GM12878 (cell line): Measurements from ENCODE around the gene PDIA3. TPM values are rescaled to one million over a fixed set of nuclear protein-coding genes. Genes with fewer than 3 reads are reported as not detected.
A peak's percentile ranks its signal among the peaks of the same experiment; 100 is the strongest.

ENCODE experiments used
- ATAC-seq: fragments of 200-7000 bp; cut with Tn5 transposase; 3 replicates; pipeline ENCODE4 v1.9.1; 2020; ENCODE audit warnings: mild to moderate bottlenecking, moderate library complexity
- BruUV-seq: library from RNA; stranded (reverse); fragments of 400-500 nt; replicated peaks from 2 replicates; lab custom pipeline; 2021; lab: Mats Ljungman, UMichigan
- CTCF ChIA-PET: fragments of 300-600 bp; sonication (Branson Sonifier 250); formaldehyde crosslinking; extraction: SDS; loops from one replicate; lab custom pipeline; 2021; ENCODE audit warnings: inconsistent platforms; lab: Yijun Ruan, JAX
- POLR2A ChIA-PET: fragments of 350-600 bp; formaldehyde crosslinking; extraction: SDS; loops from one replicate; lab custom pipeline; 2021; ENCODE audit warnings: inconsistent platforms; lab: Charles Lee
- RAD21 ChIA-PET: fragments of 300-600 bp; sonication (Branson Sonifier 250); formaldehyde crosslinking; loops from one replicate; lab custom pipeline; 2023; ENCODE audit warnings: antibody characterized with exemption; ENCODE audit not compliant: unreplicated experiment; lab: Charles Lee
- SMC1A ChIA-PET: fragments of 300-600 bp; sonication (Branson Sonifier 250); formaldehyde crosslinking; loops from one replicate; lab custom pipeline; 2023; ENCODE audit not compliant: unreplicated experiment, uncharacterized antibody; lab: Charles Lee
- DNase-seq: peaks from one replicate; pipeline ENCODE4 v3.0.0-alpha.2; 2011; ENCODE audit warnings: low read depth, low spot score
- FAIRE-seq: peaks from 3 replicates; lab custom pipeline; 2011; peaks lifted over from hg19 to GRCh38; lab: Jason Lieb, UNC
- H2AFZ ChIP-seq: 2 replicates; pipeline ENCODE4 v1.6.0; 2011; ENCODE audit warnings: low read depth, low read length, control low read depth; ENCODE audit not compliant: control insufficient read depth
- H3K27ac ChIP-seq: 2 replicates; pipeline ENCODE4 v1.5.1; 2011; ENCODE audit warnings: control low read depth; ENCODE audit not compliant: control insufficient read depth, insufficient read depth
- H3K27me3 ChIP-seq, 2 experiments: replicated peaks in 1 of 2; 2 replicates each; pipeline versions ENCODE4 v1.6.0 to v1.6.1; 2011; ENCODE audit warnings: low read length in 1 of 2; ENCODE audit not compliant: control insufficient read depth in 2 of 2, insufficient read depth in 2 of 2
- H3K36me3 ChIP-seq, 2 experiments: 2 replicates each; pipeline ENCODE4 v1.5.1; 2011; ENCODE audit warnings: low read length in 1 of 2; ENCODE audit not compliant: control insufficient read depth in 2 of 2, insufficient read depth in 2 of 2
- H3K4me1 ChIP-seq: 2 replicates; pipeline ENCODE4 v1.6.1; 2011; ENCODE audit warnings: mild to moderate bottlenecking, low read length, moderate library complexity, mixed read lengths; ENCODE audit not compliant: control insufficient read depth, insufficient read depth
- H3K4me2 ChIP-seq: 2 replicates; pipeline ENCODE4 v1.6.0; 2011; ENCODE audit warnings: control low read depth; ENCODE audit not compliant: control insufficient read depth, insufficient read depth
- H3K4me3 ChIP-seq: fragments of 200-600 bp; sonication (generic); 2 replicates; pipeline ENCODE4 v1.5.1; 2016
- H3K79me2 ChIP-seq: 2 replicates; pipeline ENCODE4 v1.6.0; 2011; ENCODE audit warnings: low read length; ENCODE audit not compliant: control insufficient read depth, insufficient read depth
- H3K9ac ChIP-seq: 2 replicates; pipeline ENCODE4 v1.8.0; 2011; ENCODE audit warnings: low read length, control low read depth, mixed read lengths; ENCODE audit not compliant: control insufficient read depth, insufficient read depth
- H3K9me3 ChIP-seq: replicated peaks from 3 replicates; pipeline ENCODE4 v1.5.1; 2011; ENCODE audit warnings: mild to moderate bottlenecking, low read length; ENCODE audit not compliant: control insufficient read depth, insufficient read depth
- H4K20me1 ChIP-seq: 2 replicates; pipeline ENCODE4 v1.6.0; 2011; ENCODE audit not compliant: control insufficient read depth, insufficient read depth
- BCL11A ChIP-seq: IDR thresholded peaks from 2 replicates; pipeline ENCODE4 v1.6.1; 2011; ENCODE audit warnings: low read depth, low read length
- CREM ChIP-seq: IDR thresholded peaks from 2 replicates; pipeline ENCODE4 v1.6.1; 2014; ENCODE audit warnings: antibody characterized with exemption, low read depth
- DPF2 ChIP-seq: fragments of 450-650 bp; IDR thresholded peaks from 2 replicates; pipeline ENCODE4 v1.6.1; 2017; ENCODE audit warnings: mild to moderate bottlenecking
- EED ChIP-seq: sonication (generic); IDR thresholded peaks from 2 replicates; pipeline ENCODE4 v1.6.1; 2016; ENCODE audit warnings: antibody characterized with exemption, low read depth
- MEF2B ChIP-seq: fragments of 450-650 bp; IDR thresholded peaks from 2 replicates; pipeline ENCODE4 v1.6.1; 2018; ENCODE audit warnings: mild to moderate bottlenecking, moderate library complexity; ENCODE audit not compliant: partially characterized antibody, poor library complexity, severe bottlenecking
- NR2F1 ChIP-seq: fragments of 450-650 bp; conservative IDR thresholded peaks from 2 replicates; pipeline ENCODE4 v1.6.1; 2017; ENCODE audit warnings: mild to moderate bottlenecking
- POLR2A ChIP-seq: IDR thresholded peaks from 2 replicates; pipeline ENCODE4 v1.6.1; 2011; ENCODE audit warnings: low read depth, mild to moderate bottlenecking, low read length
- RAD21 ChIP-seq: IDR thresholded peaks from 2 replicates; pipeline ENCODE4 v1.6.1; 2011; ENCODE audit warnings: mild to moderate bottlenecking, low read depth, low read length, moderate library complexity; ENCODE audit not compliant: insufficient read depth
- SIN3A ChIP-seq: IDR thresholded peaks from 2 replicates; pipeline ENCODE4 v1.6.1; 2012; ENCODE audit warnings: low read depth, low read length, improper control_type of control experiment
- TAF1 ChIP-seq: IDR thresholded peaks from 2 replicates; pipeline ENCODE4 v1.6.1; 2011; ENCODE audit warnings: mild to moderate bottlenecking, low read depth, low read length, borderline replicate concordance
- TCF3 ChIP-seq: IDR thresholded peaks from 2 replicates; pipeline ENCODE4 v1.6.1; 2012; ENCODE audit warnings: low read depth, mild to moderate bottlenecking, low read length, borderline replicate concordance; ENCODE audit not compliant: insufficient read depth
- ZNF274 ChIP-seq: IDR thresholded peaks from one replicate; pipeline ENCODE4 v1.8.0; 2011; ENCODE audit not compliant: insufficient read length, insufficient read depth
- WGBS: methylation state at CpG from one replicate; pipeline ENCODE4 v1.1.6; 2016; ENCODE audit warnings: low lambda C conversion rate; ENCODE audit not compliant: insufficient replicate concordance, insufficient coverage; ENCODE audit errors: missing lambda C conversion rate; 5-methylcytosine and 5-hydroxymethylcytosine counted together
- in situ Hi-C: fragments of 300-500 bp; cut with MboI; formaldehyde crosslinking; loops from 9 replicates; pipeline ENCODE4 v1.14.3; 2018; ENCODE audit warnings: mixed read lengths
- intact Hi-C: fragments of 100-400 bp; cut with micrococcal nuclease; formaldehyde crosslinking; loops from one replicate; pipeline ENCODE4 v1.14.2; 2022; ENCODE audit not compliant: unreplicated experiment
- polyA plus RNA-seq, 11 experiments: library from polyadenylated mRNA; depleted of rRNA in 4 of 11; unstranded in 6 of 11; stranded (reverse) in 5 of 11; fragments of >200 nt; fragmentation: Nextera tagmentation in 4 of 11; fragmentation: Illumina TruSeq in 1 of 11; extraction: Ambion mirVana in 4 of 11; extraction: Trizol in 1 of 11; gene quantifications; 1 replicate in 1 of 11; 2 replicates in 10 of 11; pipeline versions ENCODE4 v1.2.1 to v1.2.3, GENCODE V29; 2011 to 2016; ENCODE audit warnings: inconsistent platforms in 2 of 11, missing spikeins in 2 of 11, low read depth in 1 of 11
- total RNA-seq, 4 experiments: library from RNA; depleted of rRNA in 3 of 4; stranded (reverse); fragments of >200 nt in 3 of 4; fragmentation: Illumina TruSeq in 1 of 4; extraction: Trizol in 1 of 4; gene quantifications; 2 replicates each; pipeline versions ENCODE4 v1.2.1 to v1.2.3, GENCODE V29; 2013 to 2021
- TF ChIP-seq, protein P1 (sequence below), 3 experiments: IDR thresholded peaks in 2 of 3; conservative IDR thresholded peaks in 1 of 3; 2 replicates each; pipeline ENCODE4 v1.5.1; 2011; ENCODE audit warnings: low read depth in 3 of 3, low read length in 3 of 3, mild to moderate bottlenecking in 3 of 3, control low read depth in 2 of 3, moderate library complexity in 2 of 3, inconsistent platforms in 1 of 3, mixed read lengths in 1 of 3; ENCODE audit not compliant: control insufficient read depth in 2 of 3, insufficient read depth in 1 of 3; ENCODE audit errors: extremely low read depth in 1 of 3
- TF ChIP-seq, protein P2 (sequence below): fragments of 450-650 bp; formaldehyde crosslinking; IDR thresholded peaks from 2 replicates; pipeline ENCODE4 v1.4.0; 2022; ENCODE audit warnings: mild to moderate bottlenecking, moderate library complexity
- TF ChIP-seq, protein P3 (sequence below): IDR thresholded peaks from 2 replicates; pipeline ENCODE4 v1.6.1; 2011; ENCODE audit warnings: low read depth, mild to moderate bottlenecking, low read length, moderate library complexity, borderline replicate concordance; ENCODE audit errors: extremely low read depth

Gene PDIA3
- total and polyA plus RNA-seq, 10 of the 15 experiments (the other 5 are each of a cell fraction or from before 2014, with no cell fraction given) = 18.2 to 716 (median 181) TPM

DNA sequence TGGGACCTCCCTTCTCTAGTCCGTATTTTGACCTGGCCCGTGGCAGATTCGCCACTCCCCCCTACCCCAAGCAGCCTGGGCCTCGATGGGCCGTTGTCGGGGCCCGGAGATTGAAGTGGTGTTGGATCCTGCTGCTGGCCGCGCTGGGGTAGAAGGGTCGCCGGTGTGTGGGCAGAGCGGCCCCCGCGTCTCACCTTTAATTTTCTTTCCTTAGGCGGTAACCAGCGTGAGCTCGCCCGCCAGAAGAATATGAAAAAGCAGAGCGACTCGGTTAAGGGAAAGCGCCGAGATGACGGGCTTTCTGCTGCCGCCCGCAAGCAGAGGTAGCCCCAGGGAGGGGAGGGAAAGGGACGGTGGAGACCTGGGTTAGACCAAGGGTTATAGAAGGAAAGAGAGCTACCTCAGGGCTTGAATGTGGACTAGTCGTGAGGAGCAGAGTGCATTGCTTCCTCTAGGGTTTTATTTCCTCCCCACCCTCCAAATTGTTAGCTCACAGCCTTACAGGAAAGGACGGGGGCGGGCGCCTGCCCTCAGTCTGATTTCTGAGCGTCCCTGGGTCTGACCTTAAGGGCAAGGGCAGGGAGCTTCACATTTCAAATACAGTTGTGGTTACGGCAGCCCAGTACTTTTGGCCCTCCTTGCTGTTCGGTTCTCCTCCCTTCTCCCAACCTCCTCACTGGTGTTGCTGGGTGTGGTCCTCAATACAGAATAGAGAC is 46.7 kb downstream of the PDIA3 start (continued):
- TF ChIP-seq, protein P1, sequence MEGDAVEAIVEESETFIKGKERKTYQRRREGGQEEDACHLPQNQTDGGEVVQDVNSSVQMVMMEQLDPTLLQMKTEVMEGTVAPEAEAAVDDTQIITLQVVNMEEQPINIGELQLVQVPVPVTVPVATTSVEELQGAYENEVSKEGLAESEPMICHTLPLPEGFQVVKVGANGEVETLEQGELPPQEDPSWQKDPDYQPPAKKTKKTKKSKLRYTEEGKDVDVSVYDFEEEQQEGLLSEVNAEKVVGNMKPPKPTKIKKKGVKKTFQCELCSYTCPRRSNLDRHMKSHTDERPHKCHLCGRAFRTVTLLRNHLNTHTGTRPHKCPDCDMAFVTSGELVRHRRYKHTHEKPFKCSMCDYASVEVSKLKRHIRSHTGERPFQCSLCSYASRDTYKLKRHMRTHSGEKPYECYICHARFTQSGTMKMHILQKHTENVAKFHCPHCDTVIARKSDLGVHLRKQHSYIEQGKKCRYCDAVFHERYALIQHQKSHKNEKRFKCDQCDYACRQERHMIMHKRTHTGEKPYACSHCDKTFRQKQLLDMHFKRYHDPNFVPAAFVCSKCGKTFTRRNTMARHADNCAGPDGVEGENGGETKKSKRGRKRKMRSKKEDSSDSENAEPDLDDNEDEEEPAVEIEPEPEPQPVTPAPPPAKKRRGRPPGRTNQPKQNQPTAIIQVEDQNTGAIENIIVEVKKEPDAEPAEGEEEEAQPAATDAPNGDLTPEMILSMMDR (IDR thresholded peaks at IDR 0.05 in 2 of 3, conservative IDR thresholded peaks at IDR 0.05 in 1 of 3; ENCODE audit: control insufficient read depth in 2 of 3, extremely low read depth in 1 of 3, insufficient read depth in 1 of 3, low read depth in 3 of 3, low read length in 3 of 3) = no peak
- TF ChIP-seq MEF2B (no peak), NR2F1 (0 out of 2 replicates have a peak, but pooled peaks have one; percentile 13), DPF2 (0 out of 2 replicates have a peak, but pooled peaks have one; percentile 8), TAF1 (0 out of 2 replicates have a peak, but pooled peaks have one; percentile 6)

DNA sequence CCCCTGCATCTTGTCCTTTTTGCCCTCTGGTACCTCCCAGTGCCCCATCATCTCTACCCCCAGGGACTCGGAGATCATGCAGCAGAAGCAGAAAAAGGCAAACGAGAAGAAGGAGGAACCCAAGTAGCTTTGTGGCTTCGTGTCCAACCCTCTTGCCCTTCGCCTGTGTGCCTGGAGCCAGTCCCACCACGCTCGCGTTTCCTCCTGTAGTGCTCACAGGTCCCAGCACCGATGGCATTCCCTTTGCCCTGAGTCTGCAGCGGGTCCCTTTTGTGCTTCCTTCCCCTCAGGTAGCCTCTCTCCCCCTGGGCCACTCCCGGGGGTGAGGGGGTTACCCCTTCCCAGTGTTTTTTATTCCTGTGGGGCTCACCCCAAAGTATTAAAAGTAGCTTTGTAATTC is 47.4 kb downstream of the PDIA3 start:
- ChIA-PET RAD21 (interaction anchor here (1.1 to 1.7 kb wide), 4 partner anchors 15 to 34 kb away, joined by 4 to 9 read pairs (median 6); partner anchors contain the start of genes ELL3 and MFAP1), POLR2A (interaction anchor here (1.0 to 6.5 kb wide), 7 partner anchors 10 to 37 kb away, joined by 3 to 59 read pairs (median 6); partner anchors contain the start of genes ELL3, MFAP1 and WDR76), CTCF (interaction anchor here (0.5 to 1.5 kb wide), 3 partner anchors 17 to 911 kb away, joined by 3 to 5 read pairs (median 4); partner anchors contain the start of gene ELL3), SMC1A (interaction anchor here (1.1 to 9.4 kb wide), 6 partner anchors 10 to 34 kb away, joined by 3 to 129 read pairs (median 4); partner anchors contain the start of genes ELL3 and MFAP1)
- in situ Hi-C loops (loop anchor here (10.0 to 25.0 kb wide), 2 partner anchors 931 to 1531 kb away; partner anchors contain the start of genes GANC and TMEM87A), intact Hi-C loops (loop anchor here (5.0 kb wide), 1 partner anchor 34 kb away; the partner anchor contains the start of gene WDR76)
- Histone ChIP-seq H2AFZ (no peak overlapping the region), H3K4me2 (peak overlapping the region; percentile 99), H3K9me3 (no peaks in the 10 kb centered on the region), H3K36me3 (peaks cover 5 to 30% of the 10 kb centered on the region in 2 experiments), H3K27me3 (no peaks in the 10 kb centered on the region), H3K27ac (peak overlapping the region; percentile 99), H3K9ac (peak overlapping the region; percentile 100), H3K4me1 (peaks cover 25% of the 10 kb centered on the region), H4K20me1 (no peaks in the 10 kb centered on the region; the same call in none of the 2 replicates), H3K79me2 (peaks cover 34% of the 10 kb centered on the region), H3K4me3 (peak overlapping the region; percentile 96)
- FAIRE-seq = no peak
- WGBS = 95% methylated on average over 7 of the region's 10 CpGs
- BruUV-seq = no TSS peak
- no peak for DNase-seq
- ATAC-seq = no peak
- no peak for TF ChIP-seq MEF2B
- TF ChIP-seq ZNF274 = no peak
- no peak for TF ChIP-seq CREM
- TF ChIP-seq SIN3A = no peak
- no peak for TF ChIP-seq EED
- TF ChIP-seq POLR2A = no peak
- no peak for TF ChIP-seq DPF2
- no peak for TF ChIP-seq TCF3
- TF ChIP-seq, protein P2, sequence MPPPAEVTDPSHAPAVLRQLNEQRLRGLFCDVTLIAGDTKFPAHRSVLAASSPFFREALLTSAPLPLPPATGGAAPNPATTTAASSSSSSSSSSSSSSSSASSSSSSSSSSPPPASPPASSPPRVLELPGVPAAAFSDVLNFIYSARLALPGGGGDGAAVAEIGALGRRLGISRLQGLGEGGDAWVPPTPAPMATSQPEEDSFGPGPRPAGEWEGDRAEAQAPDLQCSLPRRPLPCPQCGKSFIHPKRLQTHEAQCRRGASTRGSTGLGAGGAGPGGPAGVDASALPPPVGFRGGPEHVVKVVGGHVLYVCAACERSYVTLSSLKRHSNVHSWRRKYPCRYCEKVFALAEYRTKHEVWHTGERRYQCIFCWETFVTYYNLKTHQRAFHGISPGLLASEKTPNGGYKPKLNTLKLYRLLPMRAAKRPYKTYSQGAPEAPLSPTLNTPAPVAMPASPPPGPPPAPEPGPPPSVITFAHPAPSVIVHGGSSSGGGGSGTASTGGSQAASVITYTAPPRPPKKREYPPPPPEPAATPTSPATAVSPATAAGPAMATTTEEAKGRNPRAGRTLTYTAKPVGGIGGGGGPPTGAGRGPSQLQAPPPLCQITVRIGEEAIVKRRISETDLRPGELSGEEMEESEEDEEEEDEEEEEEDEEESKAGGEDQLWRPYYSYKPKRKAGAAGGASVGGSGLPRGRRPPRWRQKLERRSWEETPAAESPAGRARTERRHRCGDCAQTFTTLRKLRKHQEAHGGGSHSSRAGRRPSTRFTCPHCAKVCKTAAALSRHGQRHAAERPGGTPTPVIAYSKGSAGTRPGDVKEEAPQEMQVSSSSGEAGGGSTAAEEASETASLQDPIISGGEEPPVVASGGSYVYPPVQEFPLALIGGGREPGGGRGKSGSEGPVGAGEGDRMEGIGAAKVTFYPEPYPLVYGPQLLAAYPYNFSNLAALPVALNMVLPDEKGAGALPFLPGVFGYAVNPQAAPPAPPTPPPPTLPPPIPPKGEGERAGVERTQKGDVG = no peak
- no peak for TF ChIP-seq BCL11A
- TF ChIP-seq, protein P3, sequence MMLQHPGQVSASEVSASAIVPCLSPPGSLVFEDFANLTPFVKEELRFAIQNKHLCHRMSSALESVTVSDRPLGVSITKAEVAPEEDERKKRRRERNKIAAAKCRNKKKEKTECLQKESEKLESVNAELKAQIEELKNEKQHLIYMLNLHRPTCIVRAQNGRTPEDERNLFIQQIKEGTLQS = no peak
- TF ChIP-seq RAD21 = no peak
